Pons (tissue), 1 donor: Measurements from ENCODE around the gene PCSK7.
"Not testable (repeated sequence)": the region's sequence is repeated elsewhere in the genome, so short reads cannot be mapped to it uniquely, and the experiment has no call there.

Experiments
- DNase-seq: peaks from one replicate; pipeline ENCODE4 v3.0.0-alpha.2; 2016; ENCODE audit warnings: low spot score

The PCSK7 gene

DNA sequence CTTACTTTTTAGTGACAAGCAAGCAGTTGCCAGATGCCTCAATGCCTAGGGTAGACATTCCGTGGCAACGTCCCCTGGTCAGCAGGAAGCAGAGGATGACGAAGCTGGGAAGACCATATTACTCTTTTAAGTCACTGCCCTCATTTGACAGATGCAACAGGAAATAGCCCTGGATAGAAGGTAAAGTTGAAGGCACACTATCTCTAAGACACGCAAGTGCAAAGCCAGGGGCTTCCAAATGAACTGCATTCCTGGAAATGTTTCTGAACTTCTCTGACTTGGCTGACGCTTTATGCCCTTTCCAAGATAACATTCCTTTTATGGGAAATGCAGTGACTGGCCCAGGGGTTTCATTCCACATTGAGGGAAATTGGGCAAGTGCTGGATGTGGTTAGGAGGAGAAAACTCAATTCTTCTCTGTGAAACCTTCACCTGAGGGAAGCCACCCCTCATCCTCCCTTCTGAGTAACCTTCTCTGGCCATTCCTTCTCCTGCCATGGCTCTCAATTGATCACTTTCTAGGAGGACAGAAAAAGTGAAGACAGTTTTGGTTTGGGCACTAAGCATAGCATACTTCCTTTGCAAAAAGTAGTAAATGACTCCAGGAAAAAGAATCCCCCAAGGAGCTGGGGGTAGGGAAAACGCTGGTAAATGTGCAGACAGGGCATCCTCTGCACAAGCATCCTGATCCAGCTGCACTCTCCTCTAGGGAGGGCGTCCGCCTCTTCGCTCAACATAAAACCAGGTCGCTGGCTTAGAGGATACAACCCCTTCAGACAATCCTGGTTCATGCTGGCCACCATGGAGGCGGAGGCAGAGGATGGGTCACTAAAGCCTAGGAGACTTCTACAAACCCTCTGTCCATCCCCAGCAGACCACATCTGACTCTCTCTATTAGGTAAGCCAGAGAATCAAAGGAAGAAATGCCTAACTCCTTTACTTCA is 14.5 kb downstream of the PCSK7 start:
- DNase-seq = no peak

GRCh38 chr11:117214404-117215110 is 17.3 kb downstream of the PCSK7 start:
- no peak for DNase-seq

GRCh38 chr11:117212697-117213355 is 19.0 kb downstream of the PCSK7 start:
- DNase-seq = no peak

- DNase-seq = no peak
Measured at GRCh38 chr11:117210620-117211019, 21.3 kb downstream of the PCSK7 start.

DNA sequence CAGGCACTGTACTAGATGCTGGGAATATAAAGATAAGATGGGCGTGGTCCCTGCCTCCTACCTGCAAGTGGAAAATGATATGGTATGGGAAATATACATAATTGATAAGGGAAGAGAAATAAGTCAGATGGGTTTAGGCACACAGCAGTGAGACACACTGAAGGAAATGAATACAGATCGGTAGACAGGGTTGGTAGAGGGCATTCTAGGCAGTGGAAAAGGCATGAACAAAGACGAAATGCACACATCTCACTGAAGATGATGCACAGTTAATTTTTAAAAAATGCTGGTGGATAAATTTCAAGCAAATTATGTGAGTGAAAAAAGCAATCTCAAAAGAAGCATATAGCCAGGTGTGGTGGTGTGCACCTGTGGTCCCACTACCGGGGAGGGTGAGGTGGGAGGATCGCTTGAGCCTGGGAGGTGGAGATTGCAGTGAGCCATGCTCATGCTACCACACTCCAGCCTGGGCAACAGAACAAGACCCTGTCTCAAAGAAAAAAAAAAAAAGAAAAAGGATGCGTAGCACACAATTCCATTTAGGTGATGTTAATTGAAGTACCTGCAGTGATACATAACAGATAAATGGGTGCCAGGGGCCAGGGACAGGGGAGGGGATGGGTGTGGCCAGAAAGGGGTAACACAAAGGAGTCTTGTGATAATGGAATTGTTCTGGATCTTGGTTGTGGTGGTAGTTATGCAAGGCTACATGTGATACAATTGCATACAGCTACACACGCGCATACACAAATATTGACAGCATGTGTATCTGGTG is 22.3 kb downstream of the PCSK7 start:
- not testable (repeated sequence) for DNase-seq

DNA sequence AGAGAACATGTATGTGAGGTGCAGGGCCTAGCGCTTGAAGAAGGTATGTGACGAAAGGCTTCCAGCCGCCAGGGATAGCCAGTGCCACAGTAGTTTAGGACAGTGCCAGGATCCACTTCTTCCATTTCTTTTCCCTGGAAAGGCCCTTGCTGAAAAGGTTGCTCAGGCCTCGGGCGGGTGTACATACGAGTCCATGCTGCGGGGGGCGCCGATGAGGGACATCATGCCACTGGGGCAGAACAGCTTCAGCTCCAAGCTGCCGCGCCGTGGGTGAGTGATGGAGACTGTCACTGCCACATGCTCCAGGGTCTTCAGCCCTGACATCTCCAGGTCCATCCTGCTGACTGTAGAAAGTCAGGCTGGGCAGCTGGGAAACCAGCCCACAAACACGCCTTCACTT is 23.2 kb downstream of the PCSK7 start:
- not testable (repeated sequence) for DNase-seq

DNA sequence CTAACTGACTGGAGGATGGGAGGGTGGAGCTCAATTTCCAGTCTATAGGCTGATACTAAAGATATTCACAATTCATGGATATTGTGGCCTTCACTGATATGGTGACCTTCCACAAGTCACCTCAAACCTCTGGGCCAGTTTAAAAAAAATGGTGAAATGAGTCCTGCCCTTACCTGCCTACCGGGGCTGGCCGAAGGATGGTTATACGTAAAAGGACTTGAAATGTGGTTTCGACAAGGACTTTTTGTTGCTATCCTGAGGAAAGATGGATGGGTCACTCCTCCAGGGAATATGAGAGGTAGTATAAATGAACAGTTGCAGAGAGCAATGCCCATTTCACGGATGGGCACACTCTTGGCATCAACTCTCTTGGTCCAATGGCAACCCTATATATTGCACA is 24.4 kb downstream of the PCSK7 start:
- not testable (repeated sequence) for DNase-seq

- DNase-seq = not testable (repeated sequence)
Measured at GRCh38 chr11:117206859-117207258, 25.0 kb downstream of the PCSK7 start.

DNA sequence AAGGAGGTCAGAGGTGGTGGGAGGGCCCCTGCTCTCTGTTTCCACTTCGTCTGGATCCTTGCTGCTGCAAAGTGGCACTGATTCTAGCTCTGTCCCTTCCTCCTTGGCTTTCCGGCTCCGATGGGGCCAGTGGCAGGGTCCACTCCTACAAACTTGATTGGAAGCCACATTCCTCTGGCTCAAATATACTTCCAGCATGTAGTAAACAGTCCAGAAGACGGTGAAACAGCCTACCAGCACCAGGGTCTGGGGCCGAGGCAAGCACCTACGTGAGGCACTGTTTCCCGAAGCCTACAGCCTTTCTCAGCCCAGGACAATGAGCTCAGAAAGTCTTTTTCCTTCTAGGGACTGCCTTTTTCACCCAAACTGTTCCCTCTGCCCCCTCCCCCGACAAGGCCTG is 25.8 kb downstream of the PCSK7 start:
- DNase-seq = not testable (repeated sequence)

GRCh38 chr11:117205211-117205818 is 26.6 kb downstream of the PCSK7 start:
- no peak for DNase-seq

DNA sequence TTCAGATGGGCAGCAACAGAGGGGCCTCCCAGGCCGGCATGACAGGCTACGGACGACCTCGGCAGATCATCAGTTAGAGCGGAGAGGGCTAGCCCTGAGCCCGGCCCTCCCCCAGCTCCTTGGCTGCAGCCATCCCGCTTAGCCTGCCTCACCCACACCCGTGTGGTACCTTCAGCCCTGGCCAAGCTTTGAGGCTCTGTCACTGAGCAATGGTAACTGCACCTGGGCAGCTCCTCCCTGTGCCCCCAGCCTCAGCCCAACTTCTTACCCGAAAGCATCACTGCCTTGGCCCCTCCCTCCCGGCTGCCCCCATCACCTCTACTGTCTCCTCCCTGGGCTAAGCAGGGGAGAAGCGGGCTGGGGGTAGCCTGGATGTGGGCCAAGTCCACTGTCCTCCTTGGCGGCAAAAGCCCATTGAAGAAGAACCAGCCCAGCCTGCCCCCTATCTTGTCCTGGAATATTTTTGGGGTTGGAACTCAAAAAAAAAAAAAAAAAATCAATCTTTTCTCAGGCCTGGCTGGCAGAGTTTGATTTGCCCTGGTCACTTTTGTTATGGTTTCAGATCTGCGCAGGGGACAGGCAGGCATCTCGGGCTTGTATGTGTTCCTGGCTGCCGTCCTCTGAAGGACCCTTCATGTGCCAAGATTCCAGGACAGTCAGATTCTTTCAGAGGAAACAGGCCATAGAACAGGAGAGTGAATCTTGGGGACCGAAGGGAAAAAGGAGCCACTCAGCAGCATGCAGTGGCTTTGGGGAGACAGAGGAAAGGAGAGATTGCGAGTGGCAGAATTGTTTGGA is 27.4 kb downstream of the PCSK7 start:
- no peak for DNase-seq

DNA sequence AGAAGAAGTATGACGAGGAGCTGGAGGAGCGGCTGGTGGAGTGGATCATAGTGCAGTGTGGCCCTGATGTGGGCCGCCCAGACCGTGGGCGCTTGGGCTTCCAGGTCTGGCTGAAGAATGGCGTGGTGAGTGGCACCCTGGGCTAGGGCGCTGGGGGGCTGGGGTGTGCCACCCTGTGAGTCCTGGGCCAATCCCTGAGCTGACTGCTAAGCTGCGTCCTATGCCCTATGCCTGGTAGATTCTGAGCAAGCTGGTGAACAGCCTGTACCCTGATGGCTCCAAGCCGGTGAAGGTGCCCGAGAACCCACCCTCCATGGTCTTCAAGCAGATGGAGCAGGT is 28.8 kb downstream of the PCSK7 start:
- DNase-seq = no peak

- DNase-seq = no peak
Measured at GRCh38 chr11:117202386-117203068, 29.3 kb downstream of the PCSK7 start.

GRCh38 chr11:117201658-117202305 is 30.1 kb downstream of the PCSK7 start:
- no peak for DNase-seq

- no peak for DNase-seq
Measured at GRCh38 chr11:117200813-117201657, 30.8 kb downstream of the PCSK7 start.

DNA sequence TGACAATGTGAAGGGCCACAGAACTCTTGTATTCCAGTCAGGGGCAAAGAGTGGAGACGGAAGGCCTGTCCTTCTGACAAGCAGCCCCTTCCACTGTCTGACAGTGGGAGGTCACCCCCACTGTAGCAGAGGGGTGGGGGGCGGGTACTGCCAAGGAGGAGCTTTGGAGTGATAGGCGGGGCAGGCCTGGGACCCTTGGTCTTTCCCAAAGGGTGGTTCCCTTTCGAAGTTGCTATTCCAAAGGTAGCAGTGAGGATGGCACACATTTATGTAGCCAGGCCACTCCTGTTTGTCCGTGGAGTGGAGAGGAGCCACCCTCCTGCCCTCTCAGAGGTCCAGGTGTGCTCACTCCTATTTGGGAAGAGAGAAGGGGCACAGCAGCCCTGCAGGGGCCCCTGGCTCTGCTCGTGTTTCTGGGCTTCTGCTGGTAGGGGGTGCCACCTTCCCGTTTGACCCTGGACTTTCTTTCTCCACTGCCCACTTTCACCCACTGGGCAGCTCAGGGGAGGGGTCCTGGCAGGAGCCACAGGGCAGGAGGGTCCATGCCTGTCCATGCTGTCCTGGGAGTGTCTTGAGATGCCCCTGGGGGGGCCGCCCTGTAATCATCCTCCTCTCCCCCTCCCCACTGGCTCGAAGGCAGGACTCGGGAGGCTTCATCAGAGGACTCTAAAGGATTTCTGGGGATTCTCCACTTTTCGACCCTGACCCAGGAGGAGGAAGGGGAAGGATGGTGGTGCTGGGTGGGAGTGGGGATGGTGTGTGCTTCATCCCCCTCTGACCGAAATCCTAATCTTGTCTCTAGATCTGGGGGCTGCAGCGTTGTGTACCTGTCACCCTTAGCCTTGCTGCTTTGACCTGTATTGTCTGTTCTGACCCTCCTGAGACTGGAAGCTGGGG is 31.7 kb downstream of the PCSK7 start:
- no peak for DNase-seq

- DNase-seq = no peak
Measured at GRCh38 chr11:117199053-117199915, 32.6 kb downstream of the PCSK7 start, which contains the start of gene TAGLN. TAGLN (plus strand) TSS chr11:117199370; CDS start chr11:117203014, 3,644 bp downstream.
